UCSD-AML1 (cell line): ENCODE measurements around the gene PAAF1.
A peak's percentile ranks its signal among the peaks of the same experiment; 100 is the strongest.

ENCODE experiments used
- DNase-seq: peaks from one replicate; lab custom pipeline; 2025; ENCODE audit not compliant: unreplicated experiment; lab: John Stamatoyannopoulos, UW

Gene PAAF1, protein sequence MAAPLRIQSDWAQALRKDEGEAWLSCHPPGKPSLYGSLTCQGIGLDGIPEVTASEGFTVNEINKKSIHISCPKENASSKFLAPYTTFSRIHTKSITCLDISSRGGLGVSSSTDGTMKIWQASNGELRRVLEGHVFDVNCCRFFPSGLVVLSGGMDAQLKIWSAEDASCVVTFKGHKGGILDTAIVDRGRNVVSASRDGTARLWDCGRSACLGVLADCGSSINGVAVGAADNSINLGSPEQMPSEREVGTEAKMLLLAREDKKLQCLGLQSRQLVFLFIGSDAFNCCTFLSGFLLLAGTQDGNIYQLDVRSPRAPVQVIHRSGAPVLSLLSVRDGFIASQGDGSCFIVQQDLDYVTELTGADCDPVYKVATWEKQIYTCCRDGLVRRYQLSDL

DNA sequence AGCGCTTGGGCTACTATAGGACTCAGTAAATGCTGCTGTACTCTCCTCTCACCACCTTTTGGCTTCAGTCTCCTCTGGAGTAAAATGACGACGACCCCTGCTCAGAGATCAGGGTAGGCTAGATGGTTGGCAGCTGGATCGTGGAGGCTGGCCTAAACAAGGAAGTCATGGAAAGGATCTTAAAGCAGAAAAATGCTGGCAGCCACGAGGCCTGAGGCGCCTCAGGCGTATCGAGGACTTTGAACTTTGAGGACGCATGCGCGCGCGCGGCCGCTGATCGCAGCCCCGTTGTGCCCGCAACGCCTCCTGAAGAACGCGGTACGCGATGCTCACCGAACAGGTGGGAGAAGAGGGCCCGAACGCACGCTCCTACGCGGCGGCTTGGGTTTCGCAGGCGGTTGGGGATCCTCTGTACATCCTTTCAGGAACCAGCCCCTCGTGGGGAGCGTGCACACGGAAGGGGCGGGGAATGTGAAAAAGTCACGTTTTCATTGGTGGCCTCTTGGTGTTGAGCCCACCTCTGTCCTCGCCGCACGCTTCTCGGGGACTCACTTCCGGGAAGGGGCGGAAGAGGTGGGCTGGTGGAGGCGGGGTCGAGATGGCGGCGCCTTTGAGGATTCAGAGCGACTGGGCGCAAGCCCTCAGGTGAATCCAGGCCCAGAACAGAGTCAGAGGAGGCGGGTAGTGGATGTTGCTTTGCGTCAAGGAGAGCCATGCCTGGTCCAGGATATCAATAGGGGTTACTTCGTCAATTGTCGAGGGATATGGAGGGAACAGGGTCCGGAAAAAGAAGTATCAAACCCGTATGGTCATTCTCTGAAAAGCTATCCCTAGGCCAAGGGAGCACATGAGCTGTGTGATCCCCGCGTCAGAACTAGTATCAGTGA lies at the start of gene PAAF1, which contains the start of gene COA4:
Gene PAAF1, plus strand, starts transcription at position 576 of the 887 bp plus-strand sequence. Its CDS starts 23 bp downstream, at position 599.
Gene COA4, minus strand, starts transcription at position 423 of the 887 bp plus-strand sequence. CDS start 3,468 bp downstream, outside the sequence.
- DNase-seq, result peak; percentile 95

DNA sequence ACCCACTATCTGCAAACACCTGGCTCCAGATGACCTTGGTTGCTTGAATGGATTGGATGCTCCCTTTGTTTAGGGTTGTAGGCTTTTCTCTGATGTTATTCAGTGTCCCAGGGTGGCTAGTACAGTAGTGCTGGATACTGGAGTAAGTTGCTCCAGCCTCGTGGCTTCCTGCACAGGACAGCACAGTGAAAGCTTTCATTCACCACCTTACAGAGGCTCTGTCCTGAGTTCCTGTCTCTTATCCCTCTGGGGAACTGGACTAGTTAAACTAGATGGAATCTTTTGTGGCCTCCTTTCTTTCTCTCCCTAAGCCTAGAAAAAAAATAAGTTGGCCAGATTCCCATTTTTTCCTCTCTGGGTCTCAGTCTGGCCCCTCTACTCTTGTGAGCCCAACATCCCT lies 46.5 kb upstream of the PAAF1 start:
- DNase-seq, result no peak

DNA sequence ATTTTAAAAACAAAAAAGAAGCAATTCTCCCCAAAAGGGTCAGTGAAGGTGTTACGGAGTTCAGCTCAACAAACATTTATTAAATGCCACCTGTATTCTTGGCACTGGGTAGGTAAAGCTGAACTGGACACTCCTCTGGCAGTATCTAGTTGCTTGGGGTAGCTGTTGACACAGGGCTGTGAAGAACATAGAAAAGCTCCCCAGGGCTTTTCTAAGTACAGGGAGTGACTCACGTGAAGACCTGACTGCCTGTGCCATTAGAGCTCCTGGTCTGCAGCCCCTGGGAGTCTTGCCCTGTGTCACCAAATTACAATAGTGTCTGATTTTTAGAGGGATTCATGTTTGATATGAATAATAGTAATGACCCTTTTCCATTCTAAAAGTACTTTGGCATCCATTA lies 43.7 kb upstream of the PAAF1 start:
- DNase-seq, result no peak

DNA sequence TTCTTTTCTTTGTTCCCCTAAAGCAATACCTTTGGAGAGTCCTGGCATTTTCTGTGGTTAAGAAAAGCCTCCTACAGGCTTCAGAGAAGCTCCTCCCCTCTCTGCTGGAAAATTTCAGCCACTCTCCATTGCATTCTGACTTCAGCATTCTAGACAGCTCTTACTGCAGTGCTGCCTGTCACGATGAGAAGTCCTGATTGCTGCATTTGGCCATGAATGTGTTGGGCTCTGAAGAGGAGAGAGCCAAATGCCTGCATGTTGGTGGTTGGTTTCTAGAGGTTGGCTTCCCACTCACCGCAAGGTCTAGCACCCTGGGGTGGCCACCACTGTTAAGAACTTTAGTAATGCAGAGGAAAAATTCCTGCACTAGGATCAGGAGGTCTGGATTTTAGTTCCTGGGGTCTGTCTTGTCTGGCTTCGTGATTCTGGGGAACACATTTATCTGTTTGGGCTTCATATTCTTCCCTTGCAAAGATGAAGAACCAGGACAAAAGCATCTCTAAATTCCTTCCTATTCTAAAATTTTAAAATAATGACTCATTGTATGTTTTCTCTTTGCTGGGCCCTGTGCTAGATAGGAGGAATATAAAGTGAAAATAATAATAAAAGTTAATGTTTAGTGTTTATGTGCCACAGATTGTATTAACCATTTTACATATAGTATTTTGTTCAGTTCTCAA lies 38.2 kb upstream of the PAAF1 start:
- no peak for DNase-seq

DNA sequence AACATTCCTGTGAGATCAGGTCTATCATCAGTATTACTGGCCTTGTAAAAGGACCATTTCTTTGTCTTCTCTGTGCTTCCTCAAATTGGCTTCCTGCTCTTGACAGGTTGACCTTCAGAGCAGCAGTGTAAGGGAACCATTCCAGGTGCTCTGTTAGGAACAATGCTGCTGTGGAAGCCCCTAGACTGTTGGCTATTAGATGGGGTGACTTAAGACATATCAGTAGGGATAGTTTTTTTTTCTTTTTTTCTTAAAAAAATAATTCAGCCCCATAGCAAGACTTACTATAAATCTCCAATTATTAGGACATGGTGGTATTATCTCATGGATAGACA lies 37.7 kb upstream of the PAAF1 start:
- no peak for DNase-seq

DNA sequence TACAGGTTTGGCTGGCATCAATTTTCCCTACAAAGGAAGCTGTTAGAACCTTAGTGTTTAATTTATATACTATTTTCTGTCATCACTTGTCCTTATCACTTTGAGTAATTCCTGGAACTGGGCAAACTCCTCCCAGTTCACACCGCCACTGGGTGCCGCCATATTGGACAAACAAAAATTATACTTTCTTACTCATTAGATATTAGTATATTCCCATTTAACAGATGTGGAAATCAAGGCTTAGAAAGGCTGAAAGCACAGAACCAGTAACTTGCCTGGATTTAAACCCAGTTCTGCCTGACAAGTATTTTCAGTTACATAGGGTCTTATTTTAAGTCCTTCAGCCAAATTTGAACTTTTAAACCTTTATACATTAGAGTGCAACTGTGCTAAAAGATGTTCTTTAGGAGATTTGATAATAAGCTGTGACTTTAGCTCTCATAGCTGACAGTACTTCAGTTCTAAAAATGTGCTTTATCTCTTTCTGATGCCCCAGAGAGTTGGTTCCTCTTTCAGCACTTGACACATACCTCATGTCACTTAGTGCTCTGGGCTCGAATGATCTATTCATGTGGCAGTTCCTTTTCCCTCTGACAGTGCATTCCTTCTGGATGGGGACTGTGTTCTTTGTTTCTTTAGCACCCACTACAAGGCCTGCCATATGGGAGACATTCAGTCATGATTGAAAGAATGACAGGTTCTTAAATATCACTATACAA lies 25.6 kb upstream of the PAAF1 start:
- no peak for DNase-seq

DNA sequence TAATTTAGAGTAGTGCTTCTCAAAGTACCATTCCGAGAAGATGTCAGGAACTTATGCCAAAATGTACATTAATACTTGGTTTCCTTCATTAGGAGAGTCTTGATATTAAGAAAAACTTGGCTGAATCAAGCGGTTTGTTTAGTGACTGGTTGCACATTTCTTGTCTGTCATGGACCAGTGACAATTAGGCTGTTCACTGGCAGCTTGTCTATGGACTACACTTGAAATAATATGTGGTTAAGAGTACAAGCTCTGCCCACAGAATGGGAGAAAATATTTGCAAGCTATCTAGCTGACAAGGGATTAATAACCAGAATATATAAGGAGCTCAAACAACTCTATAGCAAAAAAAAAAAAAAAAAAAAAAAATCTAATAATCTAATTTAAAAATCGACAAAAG lies 24.8 kb upstream of the PAAF1 start:
- no peak for DNase-seq

DNA sequence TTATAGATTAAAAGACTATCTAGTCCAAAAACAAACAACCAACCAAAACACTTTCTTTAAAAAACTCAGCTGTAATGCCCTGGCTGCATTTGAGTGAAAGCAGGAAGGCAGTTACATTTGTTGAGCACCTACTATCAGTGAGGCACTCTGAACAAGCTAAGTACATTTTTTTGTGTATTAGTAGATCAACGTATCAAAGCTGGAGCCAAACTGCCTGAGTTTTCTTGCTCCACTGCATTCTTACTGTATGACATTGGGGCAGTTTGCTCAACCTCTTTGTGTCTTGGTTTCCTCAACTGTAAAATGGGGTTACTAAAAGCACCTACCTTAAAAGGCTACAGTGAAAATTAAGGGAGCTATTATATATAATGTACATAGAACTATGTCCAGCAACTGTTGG lies 22.1 kb upstream of the PAAF1 start:
- no peak for DNase-seq

DNA sequence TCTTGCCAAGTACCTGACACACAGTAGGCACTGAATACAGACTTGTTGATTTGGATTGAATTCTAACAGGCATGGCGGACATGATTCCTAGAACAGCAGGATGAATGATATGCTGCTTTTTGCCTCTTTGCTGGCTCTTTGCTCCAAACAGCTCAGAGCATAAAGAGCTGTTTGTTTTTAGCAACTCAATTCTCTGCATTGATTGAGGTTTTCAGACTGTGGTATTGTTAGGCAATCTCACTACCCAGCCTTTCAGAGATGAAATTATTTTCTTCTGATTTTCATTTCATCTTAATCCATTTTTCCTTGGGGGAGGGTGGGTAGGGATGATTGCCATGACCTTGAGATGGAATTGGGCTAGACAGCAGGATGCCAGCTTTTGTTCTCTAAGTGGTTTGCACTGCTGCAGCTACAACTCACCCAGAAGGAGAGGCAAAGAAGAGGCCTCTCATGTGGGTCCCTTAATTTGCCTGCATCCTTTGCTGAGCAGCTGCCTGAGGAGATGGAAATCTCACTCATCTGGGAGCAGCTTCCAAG lies 20.7 kb upstream of the PAAF1 start:
- DNase-seq, result no peak

DNA sequence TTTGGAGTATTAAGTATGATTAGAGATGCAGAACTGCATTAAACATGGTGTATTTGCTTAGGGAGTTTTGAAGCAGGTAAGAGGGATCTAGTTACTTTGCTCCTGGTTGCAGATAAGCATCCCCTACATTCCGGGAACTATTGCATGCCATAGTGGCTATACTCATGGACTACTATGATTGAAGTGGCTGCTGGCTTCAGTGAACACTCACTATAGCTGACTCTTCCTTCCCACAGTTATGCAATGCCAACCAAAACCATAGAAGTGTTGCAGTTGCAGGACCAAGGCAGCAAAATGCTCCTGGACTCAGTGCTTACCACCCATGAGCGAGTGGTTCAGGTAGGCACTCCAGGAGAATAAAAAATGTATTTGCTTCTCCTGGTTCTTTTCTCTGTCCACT lies 17.1 kb upstream of the PAAF1 start:
- no peak for DNase-seq

DNA sequence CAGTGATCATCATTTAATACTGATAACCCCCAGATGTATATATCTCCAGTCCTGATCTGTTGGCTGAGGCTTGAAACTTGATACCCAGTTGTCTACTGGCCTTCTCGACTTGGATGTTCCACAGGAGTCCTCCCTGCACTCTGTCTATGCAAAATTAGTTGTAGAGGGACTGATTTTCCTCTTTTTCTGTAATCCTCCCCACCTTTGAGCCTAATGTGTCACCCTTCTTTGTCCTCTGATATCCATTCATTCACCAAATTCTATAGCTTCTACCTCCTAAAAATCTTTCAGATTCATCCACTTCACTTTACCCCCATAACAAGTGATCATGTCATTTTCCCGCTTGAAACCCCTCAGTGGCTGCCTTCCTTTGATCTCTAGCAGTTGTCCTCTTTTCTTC lies 16.6 kb upstream of the PAAF1 start:
- no peak for DNase-seq

DNA sequence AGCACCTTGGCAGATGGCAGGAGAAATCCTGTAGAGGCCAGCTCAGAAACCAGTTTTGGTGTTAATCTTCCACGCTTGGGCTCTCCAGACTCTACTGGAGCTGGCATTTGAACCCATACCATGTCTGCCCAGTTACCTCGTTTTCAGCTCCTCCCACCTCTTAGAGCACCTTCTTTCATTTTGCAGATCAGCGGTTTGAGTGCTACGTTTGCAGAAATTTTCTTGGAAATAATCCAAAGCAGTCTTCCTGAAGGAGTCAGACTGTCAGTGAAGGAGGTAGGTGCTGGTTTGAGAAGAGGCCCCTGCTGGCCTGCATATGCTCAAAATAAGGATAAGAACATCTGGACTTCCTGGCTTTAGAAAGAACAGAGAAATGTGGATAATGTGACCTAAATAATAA lies 13.8 kb upstream of the PAAF1 start:
- no peak for DNase-seq

DNA sequence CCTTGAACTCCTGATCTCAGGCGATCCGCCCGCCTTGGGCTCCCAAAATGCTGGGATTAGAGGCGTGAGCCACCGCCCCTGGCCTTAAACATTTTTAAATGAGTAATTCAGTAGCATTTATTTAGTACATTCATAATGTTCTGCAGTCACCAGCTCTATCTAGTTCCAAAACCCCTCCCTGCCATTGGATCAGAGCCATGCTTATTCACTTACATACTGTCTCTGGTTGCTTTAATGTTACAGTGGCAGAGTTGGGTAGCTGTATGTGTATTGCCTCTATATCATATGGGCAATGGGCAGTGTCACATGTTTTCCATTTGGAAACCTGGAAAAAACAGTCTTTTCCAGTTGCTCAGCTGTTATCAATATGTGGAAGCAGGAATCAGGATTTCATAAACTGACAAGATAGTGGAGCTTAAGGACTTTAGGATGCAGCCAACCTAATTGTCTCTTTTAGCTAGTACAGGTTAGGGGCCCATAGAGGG lies 10.7 kb upstream of the PAAF1 start:
- DNase-seq, result no peak

DNA sequence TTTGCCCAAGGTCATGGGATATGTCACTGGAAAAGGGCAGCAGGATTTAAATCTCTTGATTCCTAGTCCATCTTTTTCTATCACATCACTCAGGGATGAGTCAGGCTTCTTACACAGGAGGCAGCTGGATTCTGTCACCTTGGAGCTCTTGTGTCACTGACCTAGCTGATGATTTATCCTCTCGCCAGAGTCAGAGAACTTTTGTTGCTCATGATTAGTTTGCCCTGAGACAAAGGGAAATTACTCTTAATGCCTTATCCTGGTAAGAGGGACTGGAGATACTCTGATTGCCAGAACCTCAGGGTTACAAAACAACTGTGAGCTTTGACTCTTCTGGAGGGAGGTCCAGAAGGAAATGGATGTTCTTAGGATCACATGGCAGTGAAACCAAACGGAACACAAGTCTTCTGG lies 10.2 kb upstream of the PAAF1 start:
- no peak for DNase-seq

DNA sequence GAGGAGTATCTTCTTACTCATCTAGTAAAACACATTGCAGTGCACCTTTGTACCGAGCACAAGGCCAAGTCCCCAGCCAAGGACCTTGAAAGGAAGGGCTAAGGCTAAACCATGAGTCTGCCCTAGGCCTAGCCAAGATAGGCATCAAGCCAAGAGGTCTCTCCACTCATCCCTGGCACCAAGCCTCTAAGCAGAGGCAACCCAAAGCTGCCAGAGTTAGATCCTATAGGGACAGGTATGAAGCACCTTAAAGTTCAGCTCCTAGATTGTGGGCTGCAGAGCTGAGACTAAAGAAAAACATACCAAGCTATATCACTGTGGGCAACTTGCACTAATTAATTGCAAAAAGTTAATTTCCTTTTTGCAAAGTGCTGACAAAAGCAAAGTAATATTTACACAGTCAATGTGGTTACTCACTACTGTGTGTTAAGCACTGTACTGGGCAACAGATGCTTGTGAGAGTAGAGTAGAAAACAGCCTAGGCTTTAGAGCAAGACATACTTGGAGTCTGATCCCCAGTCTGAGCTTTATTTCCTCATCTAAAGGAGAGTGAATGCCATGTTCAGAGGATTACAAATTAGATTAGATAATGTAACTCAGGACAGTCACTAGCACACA lies 7.4 kb upstream of the PAAF1 start:
- DNase-seq, result no peak

DNA sequence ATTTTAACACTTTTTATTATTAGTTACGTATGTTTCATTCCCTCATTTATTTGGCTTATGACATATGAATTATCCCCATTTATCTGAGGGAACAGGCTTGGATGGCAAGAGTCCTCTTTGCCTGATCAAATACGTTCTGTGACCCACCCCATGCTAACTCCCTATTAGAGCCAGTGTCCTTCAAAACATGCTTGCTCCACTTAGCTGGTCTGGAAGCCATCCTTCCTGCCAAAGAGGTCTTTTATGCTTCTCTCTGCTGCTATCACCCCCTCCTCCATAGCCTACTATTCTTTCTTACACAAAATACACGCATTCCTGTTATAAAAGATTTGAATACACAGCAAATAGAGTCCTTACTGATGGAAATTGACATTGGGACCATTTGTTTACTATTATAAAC lies 6.5 kb upstream of the PAAF1 start:
- no peak for DNase-seq

DNA sequence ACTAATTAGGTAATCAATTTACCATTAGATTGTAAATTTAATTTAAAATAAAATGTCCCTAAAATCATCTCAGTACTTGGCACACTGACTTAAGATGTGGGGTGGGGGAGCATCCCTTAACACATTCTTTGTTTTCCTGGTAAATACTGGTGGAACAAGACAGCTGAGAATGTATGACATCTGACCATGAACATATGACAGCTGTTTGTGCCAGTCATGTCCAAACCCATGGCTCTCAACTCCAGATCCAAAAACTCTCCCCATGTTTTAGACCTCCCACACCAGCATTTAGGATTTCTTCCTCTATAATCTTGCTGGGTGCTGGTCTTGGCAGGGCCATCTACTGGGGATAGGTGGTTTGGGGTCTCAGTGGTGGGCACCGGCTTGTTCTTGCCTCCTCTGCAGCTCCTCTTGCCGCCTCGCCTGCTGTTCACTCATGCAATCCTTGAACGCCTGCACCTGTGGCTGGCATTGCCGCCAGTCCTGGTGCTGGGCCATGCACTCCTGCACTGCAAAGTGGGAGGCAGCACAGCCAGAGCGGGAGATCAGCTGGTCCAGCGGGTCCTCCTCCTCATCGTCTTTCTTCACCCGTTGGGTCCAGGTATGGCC lies 3.9 kb upstream of the PAAF1 start:
- no peak for DNase-seq

DNA sequence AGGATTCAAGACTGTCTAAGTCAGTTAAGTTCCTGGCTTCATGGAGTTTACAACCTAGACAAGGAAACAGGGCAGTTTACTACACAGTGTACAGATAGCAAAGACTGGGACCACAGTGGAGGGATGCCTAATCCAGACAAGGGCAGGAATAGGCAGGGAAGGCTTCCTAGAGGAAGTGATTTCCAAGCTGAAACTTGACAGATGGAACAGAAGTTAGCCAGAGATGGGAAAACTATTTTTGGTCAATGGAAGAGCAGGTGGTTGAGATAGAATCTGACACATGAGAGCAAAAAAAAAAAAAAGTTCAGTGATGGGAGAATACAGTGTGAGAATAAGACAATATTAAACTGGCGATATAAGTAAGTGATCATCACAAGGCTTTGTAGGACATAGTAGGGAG lies 1.4 kb upstream of the PAAF1 start:
- no peak for DNase-seq

DNA sequence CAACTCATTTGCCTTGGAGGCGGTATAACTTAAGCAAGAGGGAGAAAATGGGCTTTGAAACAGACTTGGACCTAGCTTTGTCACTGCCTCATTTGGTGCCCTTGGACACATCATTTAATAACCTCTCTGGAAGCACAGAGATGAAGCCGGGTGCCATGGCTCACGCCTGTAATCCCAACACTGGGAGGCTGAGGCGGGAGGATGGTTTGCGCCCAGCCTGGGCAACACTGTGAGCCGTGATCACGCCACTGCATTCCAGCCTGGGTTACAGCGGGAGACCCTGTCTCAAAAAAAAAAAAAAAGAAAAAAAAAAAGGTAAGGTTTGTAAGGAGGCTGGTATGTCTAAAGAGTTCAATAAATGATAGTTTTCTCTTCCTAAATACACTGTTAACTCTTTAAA lies 959 bp upstream of the PAAF1 start:
- no peak for DNase-seq

DNA sequence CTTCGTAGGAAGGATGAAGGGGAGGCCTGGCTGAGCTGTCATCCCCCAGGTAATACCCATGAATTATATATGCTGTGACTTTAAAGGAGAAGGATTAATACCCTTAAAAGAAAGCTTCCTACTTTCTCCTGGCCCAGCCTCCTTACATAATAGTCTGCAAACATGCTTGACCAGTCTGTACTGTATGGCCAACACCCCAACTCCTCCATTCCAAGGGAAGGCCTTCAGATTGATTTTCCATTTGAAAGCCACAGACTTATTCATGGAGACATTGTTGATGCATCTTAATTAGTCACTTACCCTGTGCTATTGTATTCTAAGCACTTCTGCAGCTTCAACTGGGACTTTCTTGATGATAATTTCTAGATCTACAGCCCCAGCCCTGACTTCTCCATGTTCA lies 2.0 kb downstream of the PAAF1 start:
- DNase-seq, result no peak
